Activated CD8-positive, alpha-beta memory T cell treated with anti-CD3 and anti-CD28 coated beads, Interleukin-2, amount 50 U/mL, for 48 hours (primary cell): ENCODE measurements around the gene HYCC1.
"Not testable (repeated sequence)": the region's sequence is repeated elsewhere in the genome, so short reads cannot be mapped to it uniquely, and the experiment has no call there.

Experiments
- DNase-seq: peaks from one replicate; pipeline ENCODE4 v3.0.0-alpha.2; 2020

HYCC1 gene

GRCh38 chr7:22983257-22983855 is 30.6 kb downstream of the HYCC1 start:
- DNase-seq = no peak

- DNase-seq = no peak
These were observed 33.5 kb downstream of the HYCC1 start for GRCh38 chr7:22980422-22980821.

GRCh38 chr7:22979861-22980260 is 34.1 kb downstream of the HYCC1 start:
- no peak for DNase-seq

GRCh38 chr7:22979251-22979650 is 34.7 kb downstream of the HYCC1 start:
- DNase-seq = no peak

- DNase-seq = not testable (repeated sequence)
These were observed 39.3 kb downstream of the HYCC1 start for GRCh38 chr7:22974636-22975035.

GRCh38 chr7:22972207-22972606 is 41.7 kb downstream of the HYCC1 start:
- no peak for DNase-seq

- no peak for DNase-seq
These were observed 44.9 kb downstream of the HYCC1 start for GRCh38 chr7:22969010-22969431.
